BLaER1 (cell line): Measurements from ENCODE around the gene PSD4.

Source experiments
- H3K27ac ChIP-seq: shearing (Covaris generic); formaldehyde crosslinking; 2 replicates; pipeline ENCODE4 v1.8.1; 2022
- H3K27me3 ChIP-seq: shearing (Covaris generic); formaldehyde crosslinking; 2 replicates; pipeline ENCODE4 v1.8.1; 2022
- H3K36me3 ChIP-seq: shearing (Covaris generic); formaldehyde crosslinking; 2 replicates; pipeline ENCODE4 v1.8.1; 2022
- H3K4me1 ChIP-seq: shearing (Covaris generic); formaldehyde crosslinking; 2 replicates; pipeline ENCODE4 v1.8.1; 2022
- H3K4me2 ChIP-seq: shearing (Covaris generic); formaldehyde crosslinking; 2 replicates; pipeline ENCODE4 v1.8.1; 2022
- H3K4me3 ChIP-seq: shearing (Covaris generic); formaldehyde crosslinking; 2 replicates; pipeline ENCODE4 v1.8.1; 2022
- H3K9ac ChIP-seq: shearing (Covaris generic); formaldehyde crosslinking; 2 replicates; pipeline ENCODE4 v1.8.1; 2022
- H3K9me3 ChIP-seq: shearing (Covaris generic); formaldehyde crosslinking; 2 replicates; pipeline ENCODE4 v1.8.1; 2022
- H4K20me1 ChIP-seq: shearing (Covaris generic); formaldehyde crosslinking; 2 replicates; pipeline ENCODE4 v1.8.1; 2022
- Cebpa-rat ChIP-seq: shearing (Covaris generic); IDR thresholded peaks from 2 replicates; pipeline ENCODE4 v1.8.1; 2022

Gene PSD4

GRCh38 chr2:113158884-113159553 lies 14.8 kb upstream of the PSD4 start:
- no peaks in the 10 kb centered on the region for H4K20me1 ChIP-seq
- H3K27me3 ChIP-seq: peaks cover 34% of the 10 kb centered on the region
- H3K9ac ChIP-seq: no peak overlapping the region
- H3K4me3 ChIP-seq: no peak overlapping the region
- H3K36me3 ChIP-seq: no peaks in the 10 kb centered on the region
- H3K27ac ChIP-seq: no peak overlapping the region
- H3K4me1 ChIP-seq: peaks cover 15% of the 10 kb centered on the region
- no peak for TF ChIP-seq Cebpa-rat
- H3K4me2 ChIP-seq: no peak overlapping the region
- no peaks in the 10 kb centered on the region for H3K9me3 ChIP-seq

DNA sequence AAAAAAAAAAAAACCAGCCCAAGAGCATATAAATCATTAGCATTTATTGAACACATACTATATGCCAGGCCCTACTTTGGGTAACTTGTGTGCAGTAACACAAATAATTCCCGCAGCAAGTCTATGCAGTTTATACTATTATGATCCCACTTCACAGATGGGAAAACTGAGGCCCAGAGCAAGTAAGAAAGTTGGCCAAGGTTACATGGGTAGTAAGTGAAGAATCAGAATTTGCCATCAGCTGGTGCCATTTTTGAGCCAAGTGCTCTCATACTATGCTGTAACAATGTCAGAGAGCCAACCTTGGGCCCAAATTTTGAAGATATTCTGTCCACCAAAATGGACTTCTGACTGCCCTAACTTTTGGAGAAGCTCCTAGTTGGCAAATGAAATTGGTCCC lies 13.5 kb upstream of the PSD4 start:
- no peak for TF ChIP-seq Cebpa-rat
- Histone ChIP-seq H3K4me1 (peaks cover 18% of the 10 kb centered on the region), H3K27ac (no peak overlapping the region), H3K4me3 (no peak overlapping the region), H4K20me1 (no peaks in the 10 kb centered on the region), H3K9me3 (no peaks in the 10 kb centered on the region), H3K27me3 (peaks cover 34% of the 10 kb centered on the region), H3K4me2 (no peak overlapping the region), H3K9ac (no peak overlapping the region), H3K36me3 (no peaks in the 10 kb centered on the region)

GRCh38 chr2:113160962-113161361 lies 12.8 kb upstream of the PSD4 start:
- no peak for TF ChIP-seq Cebpa-rat
- H3K4me2 ChIP-seq: no peak overlapping the region
- H3K4me1 ChIP-seq: peaks cover 21% of the 10 kb centered on the region
- no peaks in the 10 kb centered on the region for H3K9me3 ChIP-seq
- no peaks in the 10 kb centered on the region for H4K20me1 ChIP-seq
- H3K4me3 ChIP-seq: no peak overlapping the region
- H3K36me3 ChIP-seq: no peaks in the 10 kb centered on the region
- H3K9ac ChIP-seq: no peak overlapping the region
- H3K27ac ChIP-seq: no peak overlapping the region
- H3K27me3 ChIP-seq: peaks cover 31% of the 10 kb centered on the region

- no peaks in the 10 kb centered on the region for H3K36me3 ChIP-seq
- no peak overlapping the region for H3K9ac ChIP-seq
- H3K27ac ChIP-seq: no peak overlapping the region
- H3K4me1 ChIP-seq: peaks cover 14% of the 10 kb centered on the region
- TF ChIP-seq Cebpa-rat: no peak
- peaks cover 20% of the 10 kb centered on the region for H3K27me3 ChIP-seq
- H4K20me1 ChIP-seq: no peaks in the 10 kb centered on the region
- H3K4me2 ChIP-seq: no peak overlapping the region
- no peak overlapping the region for H3K4me3 ChIP-seq
- no peaks in the 10 kb centered on the region for H3K9me3 ChIP-seq
Observed at GRCh38 chr2:113162173-113162572, 11.6 kb upstream of the PSD4 start.

- H3K4me2 ChIP-seq: no peak overlapping the region
- no peak for TF ChIP-seq Cebpa-rat
- no peak overlapping the region for H3K9ac ChIP-seq
- no peaks in the 10 kb centered on the region for H4K20me1 ChIP-seq
- H3K27ac ChIP-seq: no peak overlapping the region
- no peaks in the 10 kb centered on the region for H3K36me3 ChIP-seq
- H3K4me1 ChIP-seq: peaks cover 8% of the 10 kb centered on the region
- peaks cover 13% of the 10 kb centered on the region for H3K27me3 ChIP-seq
- H3K4me3 ChIP-seq: no peak overlapping the region
- no peaks in the 10 kb centered on the region for H3K9me3 ChIP-seq
Observed at GRCh38 chr2:113162869-113163268, 10.9 kb upstream of the PSD4 start.

- H3K4me1 ChIP-seq: peaks cover 19% of the 10 kb centered on the region
- no peak overlapping the region for H3K9ac ChIP-seq
- H3K4me3 ChIP-seq: no peak overlapping the region
- TF ChIP-seq Cebpa-rat: no peak
- no peaks in the 10 kb centered on the region for H4K20me1 ChIP-seq
- no peaks in the 10 kb centered on the region for H3K36me3 ChIP-seq
- H3K27me3 ChIP-seq: peaks cover 2% of the 10 kb centered on the region; the same call in 1 of the 2 replicates
- H3K4me2 ChIP-seq: no peak overlapping the region
- no peak overlapping the region for H3K27ac ChIP-seq
- H3K9me3 ChIP-seq: no peaks in the 10 kb centered on the region
Observed at GRCh38 chr2:113164215-113164929, 9.4 kb upstream of the PSD4 start.

GRCh38 chr2:113164930-113165585 lies 8.7 kb upstream of the PSD4 start:
- Histone ChIP-seq H4K20me1 (no peaks in the 10 kb centered on the region), H3K4me1 (peaks cover 20% of the 10 kb centered on the region), H3K4me3 (no peak overlapping the region), H3K27me3 (no peaks in the 10 kb centered on the region; the same call in 1 of the 2 replicates), H3K27ac (no peak overlapping the region), H3K9ac (no peak overlapping the region), H3K4me2 (no peak overlapping the region), H3K9me3 (no peaks in the 10 kb centered on the region), H3K36me3 (no peaks in the 10 kb centered on the region)
- TF ChIP-seq Cebpa-rat: no peak

- Histone ChIP-seq H3K9ac (no peak overlapping the region), H3K27me3 (no peaks in the 10 kb centered on the region; the same call in 1 of the 2 replicates), H3K27ac (no peak overlapping the region), H3K36me3 (no peaks in the 10 kb centered on the region), H4K20me1 (no peaks in the 10 kb centered on the region), H3K9me3 (no peaks in the 10 kb centered on the region), H3K4me2 (no peak overlapping the region), H3K4me1 (peaks cover 20% of the 10 kb centered on the region), H3K4me3 (no peak overlapping the region)
- no peak for TF ChIP-seq Cebpa-rat
Observed at GRCh38 chr2:113166187-113166645, 7.6 kb upstream of the PSD4 start.

DNA sequence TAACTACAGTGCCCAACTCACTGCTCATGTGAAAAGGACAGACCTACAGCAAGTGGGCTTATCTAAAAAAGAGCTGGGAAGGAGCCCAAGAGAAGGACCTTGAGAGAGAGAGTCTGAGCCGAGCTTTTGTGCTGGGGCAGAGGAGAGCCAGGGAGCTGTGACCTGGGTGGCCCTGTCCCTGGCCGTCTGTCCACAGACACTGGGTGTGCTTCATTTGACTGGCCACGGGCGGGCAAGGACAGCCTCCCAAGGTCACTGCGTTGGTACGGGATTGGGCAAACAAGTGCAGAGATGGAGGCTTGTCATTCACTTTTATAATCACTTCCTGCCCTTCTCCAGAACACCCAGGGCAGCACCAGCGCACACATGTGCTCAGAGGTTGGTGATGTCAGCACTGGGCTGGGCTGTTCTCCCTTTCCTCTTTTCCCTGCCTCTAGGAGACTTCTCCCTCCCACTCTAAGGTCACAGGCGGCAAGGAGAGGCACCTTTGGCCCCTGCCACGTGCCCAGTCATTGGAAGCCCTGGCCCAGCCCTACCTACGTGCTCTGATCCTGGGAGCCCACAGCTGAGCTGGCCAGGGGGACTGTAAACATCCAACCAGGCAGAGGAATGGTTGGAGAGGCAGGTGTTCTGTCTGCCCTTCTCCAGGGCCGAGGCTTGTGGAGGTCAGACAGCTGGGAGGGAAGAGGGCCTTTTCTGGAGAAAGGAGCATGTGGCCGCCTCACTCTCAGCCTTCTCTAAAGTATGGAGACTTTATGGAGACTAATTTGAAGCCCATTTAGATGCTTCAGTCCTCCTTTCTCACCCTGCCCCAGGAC lies 6.4 kb upstream of the PSD4 start:
- Histone ChIP-seq H3K27ac (no peak overlapping the region), H3K36me3 (no peaks in the 10 kb centered on the region), H3K4me2 (no peak overlapping the region), H3K27me3 (no peaks in the 10 kb centered on the region; the same call in 1 of the 2 replicates), H3K9me3 (no peaks in the 10 kb centered on the region), H3K9ac (no peak overlapping the region), H3K4me3 (no peak overlapping the region), H3K4me1 (peaks cover 20% of the 10 kb centered on the region), H4K20me1 (no peaks in the 10 kb centered on the region)
- TF ChIP-seq Cebpa-rat: no peak
